Uterus (tissue), 4 donors: ENCODE data around the gene MT1G. TPM values are rescaled to one million over a fixed set of nuclear protein-coding genes. Genes with fewer than 3 reads are reported as not detected.

ENCODE experiments used
- DNase-seq, 2 donors: peaks; one replicate each; pipeline ENCODE4 v3.0.0-alpha.2; 2019 to 2020
- H3K27ac ChIP-seq, 2 donors: fragments of 200-600 bp; sonication (generic); 1 replicate in 1 of 2; 2 replicates in 1 of 2; pipeline ENCODE4 v1.5.1; 2016 to 2018
- H3K27me3 ChIP-seq, 2 donors: fragments of 200-600 bp; sonication (generic); one replicate each; pipeline ENCODE4 v1.5.1; 2018 to 2019; ENCODE audit warnings: control low read depth in 1 of 2
- H3K36me3 ChIP-seq, 2 donors: fragments of 200-600 bp; sonication (generic); one replicate each; pipeline ENCODE4 v1.5.1; 2019; ENCODE audit warnings: control low read depth in 1 of 2
- H3K4me1 ChIP-seq, 2 donors: fragments of 200-600 bp; sonication (generic); one replicate each; pipeline ENCODE4 v1.5.1; 2018 to 2019; ENCODE audit warnings: control low read depth in 1 of 2
- H3K4me3 ChIP-seq, 2 donors: fragments of 200-600 bp; sonication (generic); 1 replicate in 1 of 2; 2 replicates in 1 of 2; pipeline ENCODE4 v1.5.1; 2018 to 2019; ENCODE audit warnings: mild to moderate bottlenecking in 1 of 2
- H3K9me3 ChIP-seq, 2 donors: fragments of 200-600 bp; sonication (generic); one replicate each; pipeline ENCODE4 v1.5.1; 2019; ENCODE audit warnings: control low read depth in 1 of 2
- POLR2A ChIP-seq, 2 donors: fragments of 450-650 bp; IDR thresholded peaks; one replicate each; pipeline ENCODE4 v1.6.1; 2016; ENCODE audit warnings: antibody characterized with exemption in 2 of 2, mild to moderate bottlenecking in 1 of 2, moderate library complexity in 1 of 2
- intact Hi-C: fragments of 100-400 bp; cut with DNase I; formaldehyde crosslinking; loops from one replicate; pipeline ENCODE4 v1.15.1; 2023; ENCODE audit warnings: low total_unique reads
- total RNA-seq, 4 donors: library from RNA; depleted of rRNA in 3 of 4; stranded (reverse); fragments of >200 nt in 3 of 4; gene quantifications; one replicate each; pipeline versions ENCODE4 v1.1.0 to v1.2.4, GENCODE V29; 2014 to 2023
- TF ChIP-seq, protein P1 (sequence below), 4 experiments: fragments of 200-600 bp in 2 of 4; fragments of 450-650 bp in 2 of 4; sonication (generic) in 2 of 4; IDR thresholded peaks; one replicate each; pipeline ENCODE4 v1.5.1; 2016 to 2019; ENCODE audit warnings: antibody characterized with exemption in 4 of 4, mild to moderate bottlenecking in 2 of 4, moderate library complexity in 1 of 4
- donor health status: DM: yes; HTN: yes; CAD: no.

The MT1G gene
- total RNA-seq, 4 donors from 2014 or later: 51.8 TPM; not detected in 3

DNA sequence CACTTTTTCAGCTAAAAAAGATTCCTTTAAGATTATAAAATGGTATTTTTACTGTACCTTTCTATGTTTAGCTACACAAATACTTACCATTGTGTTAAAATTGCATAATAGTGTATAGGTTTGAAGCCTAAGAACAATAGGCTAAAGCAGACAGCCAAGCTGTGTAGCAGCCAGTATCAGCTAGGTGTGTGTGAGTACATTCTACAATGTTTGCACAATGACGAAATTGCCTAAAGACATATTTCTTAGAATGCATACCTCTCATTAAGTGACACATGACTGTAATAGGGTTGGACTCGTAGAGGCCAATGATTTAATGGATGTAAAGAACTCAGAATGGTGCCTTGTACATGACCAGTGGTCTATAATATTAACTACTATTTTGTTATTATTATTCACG, 18.0 kb downstream of the MT1G start:
- Histone ChIP-seq H3K4me1 (no peaks in the 10 kb centered on the region), H3K36me3 (no peaks in the 10 kb centered on the region), H3K27ac (no peak overlapping the region), H3K9me3 (no peaks in the 10 kb centered on the region), H3K4me3 (no peak overlapping the region), H3K27me3 (peaks cover 0 to 3% of the 10 kb centered on the region in 2 donors)
- TF ChIP-seq, protein P1, sequence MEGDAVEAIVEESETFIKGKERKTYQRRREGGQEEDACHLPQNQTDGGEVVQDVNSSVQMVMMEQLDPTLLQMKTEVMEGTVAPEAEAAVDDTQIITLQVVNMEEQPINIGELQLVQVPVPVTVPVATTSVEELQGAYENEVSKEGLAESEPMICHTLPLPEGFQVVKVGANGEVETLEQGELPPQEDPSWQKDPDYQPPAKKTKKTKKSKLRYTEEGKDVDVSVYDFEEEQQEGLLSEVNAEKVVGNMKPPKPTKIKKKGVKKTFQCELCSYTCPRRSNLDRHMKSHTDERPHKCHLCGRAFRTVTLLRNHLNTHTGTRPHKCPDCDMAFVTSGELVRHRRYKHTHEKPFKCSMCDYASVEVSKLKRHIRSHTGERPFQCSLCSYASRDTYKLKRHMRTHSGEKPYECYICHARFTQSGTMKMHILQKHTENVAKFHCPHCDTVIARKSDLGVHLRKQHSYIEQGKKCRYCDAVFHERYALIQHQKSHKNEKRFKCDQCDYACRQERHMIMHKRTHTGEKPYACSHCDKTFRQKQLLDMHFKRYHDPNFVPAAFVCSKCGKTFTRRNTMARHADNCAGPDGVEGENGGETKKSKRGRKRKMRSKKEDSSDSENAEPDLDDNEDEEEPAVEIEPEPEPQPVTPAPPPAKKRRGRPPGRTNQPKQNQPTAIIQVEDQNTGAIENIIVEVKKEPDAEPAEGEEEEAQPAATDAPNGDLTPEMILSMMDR (IDR thresholded peaks at IDR 0.05): no peak
- TF ChIP-seq POLR2A (IDR thresholded peaks at IDR 0.05): no peak
- no peak for DNase-seq
- intact Hi-C loops: no loop called here

DNA sequence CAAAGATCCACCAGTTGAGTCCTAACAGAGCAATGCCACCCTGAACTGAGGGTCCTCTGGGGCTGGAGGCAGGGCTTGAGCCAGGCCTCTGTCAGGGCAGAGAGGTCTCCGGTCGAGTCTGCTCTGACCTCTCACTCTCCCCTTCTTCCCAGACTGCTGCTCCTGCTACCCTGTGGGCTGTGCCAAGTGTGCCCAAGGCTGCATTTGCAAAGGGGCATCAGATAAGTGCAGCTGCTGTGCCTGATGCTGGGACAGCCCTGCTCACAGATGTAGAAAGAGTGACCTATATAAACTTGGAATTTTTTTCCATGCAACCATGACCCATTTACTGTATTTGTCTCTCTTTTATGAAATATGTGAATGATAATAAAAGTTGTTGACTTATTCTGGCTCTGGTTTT, 18.6 kb downstream of the MT1G start:
- no peak for TF ChIP-seq POLR2A (IDR thresholded peaks at IDR 0.05)
- Histone ChIP-seq H3K9me3 (no peaks in the 10 kb centered on the region), H3K36me3 (no peaks in the 10 kb centered on the region), H3K4me1 (no peaks in the 10 kb centered on the region), H3K4me3 (no peak overlapping the region), H3K27ac (no peak overlapping the region), H3K27me3 (peaks cover 0 to 3% of the 10 kb centered on the region in 2 donors)
- DNase-seq: no peak
- intact Hi-C loops: no loop called here

DNA sequence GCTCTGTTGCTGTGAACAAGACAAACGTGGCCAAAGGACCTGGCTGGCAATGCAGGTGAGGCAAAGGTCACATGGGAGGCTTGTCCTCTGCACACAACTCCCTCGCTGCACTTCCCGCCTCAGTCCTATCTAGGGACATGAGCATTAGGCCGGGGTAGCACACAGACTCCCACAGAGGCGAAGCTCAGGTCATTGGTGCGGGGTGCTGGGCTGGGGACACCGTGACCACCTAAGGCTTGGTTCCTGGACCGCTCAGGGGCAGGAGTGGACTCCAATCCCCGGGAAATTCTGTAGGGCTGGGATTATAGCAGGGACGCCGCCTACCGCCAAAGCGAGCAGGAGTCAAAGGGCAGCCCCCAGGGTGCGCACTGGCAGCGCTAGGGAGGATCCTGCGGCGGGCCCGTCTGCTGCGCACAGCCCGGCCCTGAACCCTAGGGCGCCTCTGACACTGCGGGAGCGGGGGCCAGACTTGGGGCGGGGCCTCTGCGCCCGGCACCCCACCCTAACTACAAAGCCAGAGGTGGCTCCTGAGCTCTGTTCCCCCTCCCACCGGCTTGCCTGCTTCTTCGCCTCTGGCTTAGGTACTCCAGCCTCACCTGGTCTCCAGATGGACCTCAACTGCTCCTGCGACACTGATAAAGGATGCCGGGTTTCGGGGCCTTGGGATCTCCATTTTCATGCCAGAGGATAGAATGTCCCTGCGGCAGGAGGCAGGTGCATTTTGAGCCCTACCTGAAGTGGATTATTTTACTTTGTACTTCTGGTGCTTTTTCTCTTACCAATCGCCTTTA, 20.0 kb downstream of the MT1G start:
- intact Hi-C loops: no loop called here
- Histone ChIP-seq H3K4me3 (no peak overlapping the region), H3K27me3 (peaks cover 0 to 3% of the 10 kb centered on the region in 2 donors), H3K9me3 (no peaks in the 10 kb centered on the region), H3K36me3 (no peaks in the 10 kb centered on the region), H3K27ac (no peak overlapping the region), H3K4me1 (no peaks in the 10 kb centered on the region)
- TF ChIP-seq POLR2A (IDR thresholded peaks at IDR 0.05): no peak
- TF ChIP-seq, protein P1 (IDR thresholded peaks at IDR 0.05): no peak
- no peak for DNase-seq

- no peaks in the 10 kb centered on the region for H3K36me3 ChIP-seq
- no peak overlapping the region for H3K27ac ChIP-seq
- H3K27me3 ChIP-seq: peaks cover 0 to 3% of the 10 kb centered on the region in 2 donors
- intact Hi-C loops: no loop called here
- DNase-seq: no peak
- H3K4me3 ChIP-seq: no peak overlapping the region
- H3K4me1 ChIP-seq: no peaks in the 10 kb centered on the region
- TF ChIP-seq POLR2A (IDR thresholded peaks at IDR 0.05): no peak
- TF ChIP-seq, protein P1 (IDR thresholded peaks at IDR 0.05): no peak
- no peaks in the 10 kb centered on the region for H3K9me3 ChIP-seq
Measured at GRCh38 chr16:56645838-56646237, 22.0 kb downstream of the MT1G start.

DNA sequence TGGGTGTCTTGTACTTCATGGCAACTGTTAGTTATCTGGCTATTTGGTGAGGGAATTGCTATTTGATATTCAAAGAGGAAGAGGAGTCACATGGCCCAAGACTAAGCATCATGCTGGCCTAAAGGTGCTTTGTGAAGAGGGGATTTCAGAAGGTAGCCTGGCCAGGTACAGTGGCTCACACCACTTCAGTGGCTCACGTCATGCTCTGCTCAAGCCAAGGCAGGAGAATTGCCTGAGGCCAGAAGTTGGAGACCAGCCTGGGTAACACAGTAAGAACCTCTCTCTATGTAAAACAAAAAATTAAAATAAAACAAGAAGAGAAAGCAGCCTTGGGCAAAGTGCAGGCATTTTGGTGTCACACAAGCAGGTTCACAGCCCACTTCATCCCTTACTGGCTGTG, 22.6 kb downstream of the MT1G start:
- Histone ChIP-seq H3K4me1 (no peaks in the 10 kb centered on the region), H3K27ac (no peak overlapping the region), H3K27me3 (peaks cover 0 to 3% of the 10 kb centered on the region in 2 donors), H3K9me3 (no peaks in the 10 kb centered on the region), H3K36me3 (no peaks in the 10 kb centered on the region), H3K4me3 (no peak overlapping the region)
- TF ChIP-seq, protein P1 (IDR thresholded peaks at IDR 0.05): no peak
- no peak for TF ChIP-seq POLR2A (IDR thresholded peaks at IDR 0.05)
- intact Hi-C loops: no loop called here
- no peak for DNase-seq
